WTC11 (cell line): Measurements from ENCODE around the gene PPP1R18. TPM values are rescaled to one million over a fixed set of nuclear protein-coding genes. Genes with fewer than 3 reads are reported as not detected.

Source experiments
- ATF2 ChIP-seq: sonication (generic); formaldehyde crosslinking; IDR thresholded peaks from 2 replicates; pipeline ENCODE4 v1.8.1; 2022; ENCODE audit warnings: low read depth, missing genetic modification reagents, borderline replicate concordance
- ATF3 ChIP-seq: sonication (generic); formaldehyde crosslinking; conservative IDR thresholded peaks from 2 replicates; pipeline ENCODE4 v1.8.1; 2022; ENCODE audit warnings: mild to moderate bottlenecking, missing genetic modification reagents
- CBFB ChIP-seq: sonication (generic); formaldehyde crosslinking; IDR thresholded peaks from 2 replicates; pipeline ENCODE4 v1.8.1; 2022; ENCODE audit warnings: mild to moderate bottlenecking, low read depth, missing genetic modification reagents
- CREM ChIP-seq: sonication (generic); formaldehyde crosslinking; IDR thresholded peaks from 2 replicates; pipeline ENCODE4 v1.8.1; 2022; ENCODE audit warnings: mild to moderate bottlenecking, missing genetic modification reagents, moderate library complexity
- E2F5 ChIP-seq: sonication (generic); formaldehyde crosslinking; IDR thresholded peaks from 2 replicates; pipeline ENCODE4 v1.8.1; 2022; ENCODE audit warnings: mild to moderate bottlenecking, moderate library complexity, missing genetic modification reagents
- ELF4 ChIP-seq: sonication (generic); formaldehyde crosslinking; IDR thresholded peaks from 2 replicates; pipeline ENCODE4 v1.8.1; 2022; ENCODE audit warnings: low read depth, mild to moderate bottlenecking, moderate library complexity, missing genetic modification reagents
- EMX1 ChIP-seq: fragments of 250-450 bp; sonication (Bioruptor Pico); IDR thresholded peaks from 2 replicates; pipeline ENCODE4 v1.8.0; 2021; ENCODE audit warnings: mild to moderate bottlenecking
- ETV6 ChIP-seq: sonication (generic); formaldehyde crosslinking; IDR thresholded peaks from 2 replicates; pipeline ENCODE4 v1.8.1; 2022; ENCODE audit warnings: mild to moderate bottlenecking, missing genetic modification reagents
- FOXP1 ChIP-seq: sonication (generic); formaldehyde crosslinking; IDR thresholded peaks from 2 replicates; pipeline ENCODE4 v1.8.0; 2022; ENCODE audit warnings: missing genetic modification reagents, mild to moderate bottlenecking, moderate library complexity, borderline replicate concordance
- GTF2I ChIP-seq: fragments of 250-450 bp; sonication (Bioruptor Pico); conservative IDR thresholded peaks from 2 replicates; pipeline ENCODE4 v1.4.0; 2021; ENCODE audit warnings: mild to moderate bottlenecking
- IRF1 ChIP-seq: sonication (generic); formaldehyde crosslinking; IDR thresholded peaks from 2 replicates; pipeline ENCODE4 v1.8.0; 2023; ENCODE audit warnings: missing genetic modification reagents
- IRF2 ChIP-seq: sonication (generic); formaldehyde crosslinking; IDR thresholded peaks from 2 replicates; pipeline ENCODE4 v1.8.0; 2022; ENCODE audit warnings: low read depth, missing genetic modification reagents, borderline replicate concordance
- MAX ChIP-seq: sonication (generic); formaldehyde crosslinking; IDR thresholded peaks from 2 replicates; pipeline ENCODE4 v1.8.0; 2022; ENCODE audit warnings: mild to moderate bottlenecking, missing genetic modification reagents
- NFATC4 ChIP-seq: fragments of 250-450 bp; sonication (Bioruptor Pico); IDR thresholded peaks from 2 replicates; pipeline ENCODE4 v1.9.0; 2021; ENCODE audit warnings: mild to moderate bottlenecking
- NFYB ChIP-seq: sonication (generic); formaldehyde crosslinking; conservative IDR thresholded peaks from 2 replicates; pipeline ENCODE4 v1.8.0; 2022; ENCODE audit warnings: low read depth, missing genetic modification reagents
- PRRX2 ChIP-seq: fragments of 250-450 bp; sonication (Bioruptor Pico); IDR thresholded peaks from 2 replicates; pipeline ENCODE4 v1.8.0; 2021; ENCODE audit warnings: mild to moderate bottlenecking
- SOX15 ChIP-seq: fragments of 250-450 bp; sonication (Bioruptor Pico); IDR thresholded peaks from 2 replicates; pipeline ENCODE4 v1.9.0; 2021; ENCODE audit warnings: mild to moderate bottlenecking
- SP1 ChIP-seq: sonication (generic); formaldehyde crosslinking; conservative IDR thresholded peaks from 2 replicates; pipeline ENCODE4 v1.8.1; 2022; ENCODE audit warnings: missing genetic modification reagents
- TEAD1 ChIP-seq: sonication (generic); formaldehyde crosslinking; IDR thresholded peaks from 2 replicates; pipeline ENCODE4 v1.8.0; 2022; ENCODE audit warnings: mild to moderate bottlenecking, missing genetic modification reagents
- TEAD4 ChIP-seq: sonication (generic); formaldehyde crosslinking; IDR thresholded peaks from 2 replicates; pipeline ENCODE4 v1.8.0; 2022; ENCODE audit warnings: mild to moderate bottlenecking, missing genetic modification reagents
- TP53 ChIP-seq: sonication (generic); formaldehyde crosslinking; IDR thresholded peaks from 2 replicates; pipeline ENCODE4 v1.8.1; 2023; ENCODE audit warnings: mild to moderate bottlenecking, missing genetic modification reagents
- USF1 ChIP-seq: sonication (generic); formaldehyde crosslinking; IDR thresholded peaks from 2 replicates; pipeline ENCODE4 v1.8.0; 2022; ENCODE audit warnings: mild to moderate bottlenecking, missing genetic modification reagents
- ZNF219 ChIP-seq: sonication (generic); formaldehyde crosslinking; IDR thresholded peaks from 2 replicates; pipeline ENCODE4 v1.8.0; 2023; ENCODE audit warnings: missing genetic modification reagents, mild to moderate bottlenecking, borderline replicate concordance
- ZNF396 ChIP-seq: fragments of 250-450 bp; sonication (Bioruptor Pico); IDR thresholded peaks from 2 replicates; pipeline ENCODE4 v1.8.0; 2021; ENCODE audit warnings: mild to moderate bottlenecking, moderate library complexity, borderline replicate concordance
- ZNF416 ChIP-seq: fragments of 250-450 bp; sonication (Bioruptor Pico); IDR thresholded peaks from 2 replicates; pipeline ENCODE4 v1.9.0; 2021; ENCODE audit warnings: mild to moderate bottlenecking, inconsistent platforms
- ZNF423 ChIP-seq: fragments of 250-450 bp; sonication (Bioruptor Pico); IDR thresholded peaks from 2 replicates; pipeline ENCODE4 v2.1.2; 2022; ENCODE audit warnings: mild to moderate bottlenecking, moderate library complexity
- ZNF425 ChIP-seq: fragments of 250-450 bp; sonication (Bioruptor Pico); conservative IDR thresholded peaks from 2 replicates; pipeline ENCODE4 v1.9.0; 2021; ENCODE audit warnings: mild to moderate bottlenecking
- ZNF532 ChIP-seq: fragments of 250-450 bp; sonication (Bioruptor Pico); IDR thresholded peaks from 2 replicates; pipeline ENCODE4 v1.9.0; 2021; ENCODE audit warnings: mild to moderate bottlenecking, borderline replicate concordance
- total RNA-seq: library from RNA; stranded (reverse); gene quantifications from 3 replicates; pipeline ENCODE4 v1.2.3, GENCODE V29; 2021

PPP1R18 gene
- total RNA-seq, 1 experiment from 2014 or later, result 36.5 TPM

GRCh38 chr6:30719791-30720737 is 33.6 kb upstream of the PPP1R18 start, which contains the start of gene TUBB (continued):
- TF ChIP-seq E2F5 (CRISPR knock-in tag) (peak; percentile 77; the same call in 1 of the 2 replicates), ELF4 (CRISPR knock-in tag) (no peak), NFATC4 (no peak), TEAD4 (no peak), MAX (CRISPR knock-in tag) (peak; percentile 24; the same call in 1 of the 2 replicates), ZNF532 (CRISPR knock-in tag) (no peak), GTF2I (no peak), ZNF423 (CRISPR knock-in tag) (no peak), ZNF416 (CRISPR knock-in tag) (no peak), SP1 (CRISPR knock-in tag) (peak; percentile 41; the same call in 1 of the 2 replicates), CBFB (CRISPR knock-in tag) (no peak), PRRX2 (no peak), CREM (CRISPR knock-in tag) (no peak), NFYB (peak; percentile 65), ZNF396 (no peak), ETV6 (no peak), IRF1 (CRISPR knock-in tag) (no peak), SOX15 (no peak), EMX1 (CRISPR knock-in tag) (no peak), ZNF425 (no peak), FOXP1 (peak; percentile 37; the same call in 1 of the 2 replicates), ZNF219 (CRISPR knock-in tag) (no peak), ATF3 (CRISPR knock-in tag) (no peak), TP53 (no peak), IRF2 (CRISPR knock-in tag) (no peak), USF1 (CRISPR knock-in tag) (peak; percentile 61; the same call in 1 of the 2 replicates), ATF2 (CRISPR knock-in tag) (no peak), TEAD1 (peak; percentile 71; the same call in 1 of the 2 replicates)
